Activated T-helper 1 cell treated with anti-CD3 and anti-CD28 coated beads, Interleukin-2, amount 50 U/mL, for 16 hours (primary cell): ENCODE results near the gene ARHGAP23.
A peak's percentile ranks its signal among the peaks of the same experiment; 100 is the strongest.

ENCODE experiments used
- DNase-seq, 2 donors: peaks; one replicate each; pipeline ENCODE4 v3.0.0-alpha.2; 2020; ENCODE audit warnings: low read depth in 1 of 2, low spot score in 1 of 2

Gene ARHGAP23

GRCh38 chr17:38428112-38428642 is at the start of gene ARHGAP23:
Gene ARHGAP23 (plus strand): TSS chr17:38428464. CDS start chr17:38428486, 22 bp downstream.
- peak in 1 of 2 donors; percentile 16 for DNase-seq

DNA sequence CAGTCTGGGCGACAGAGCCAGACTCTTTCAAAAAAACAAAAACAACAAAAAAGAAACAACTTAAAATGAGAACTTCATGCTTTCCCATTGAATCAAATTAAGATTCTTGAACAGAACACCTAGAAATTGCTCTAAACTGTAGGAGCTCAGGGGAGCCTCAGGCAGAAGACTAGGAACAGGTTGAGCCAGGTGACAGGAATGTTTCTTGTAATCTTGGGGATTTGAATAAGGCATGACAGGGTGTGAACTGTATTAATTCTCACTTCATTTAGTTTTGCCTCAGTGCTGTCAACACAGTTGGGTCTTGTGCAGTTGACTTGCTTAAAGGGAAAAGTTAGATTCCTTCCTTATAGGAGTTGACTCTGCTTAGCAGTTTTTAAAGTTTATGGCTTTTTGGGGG is 48.8 kb upstream of the ARHGAP23 start:
- DNase-seq: no peak

- DNase-seq: no peak
These were observed 33.2 kb upstream of the ARHGAP23 start for GRCh38 chr17:38395090-38395489.

DNA sequence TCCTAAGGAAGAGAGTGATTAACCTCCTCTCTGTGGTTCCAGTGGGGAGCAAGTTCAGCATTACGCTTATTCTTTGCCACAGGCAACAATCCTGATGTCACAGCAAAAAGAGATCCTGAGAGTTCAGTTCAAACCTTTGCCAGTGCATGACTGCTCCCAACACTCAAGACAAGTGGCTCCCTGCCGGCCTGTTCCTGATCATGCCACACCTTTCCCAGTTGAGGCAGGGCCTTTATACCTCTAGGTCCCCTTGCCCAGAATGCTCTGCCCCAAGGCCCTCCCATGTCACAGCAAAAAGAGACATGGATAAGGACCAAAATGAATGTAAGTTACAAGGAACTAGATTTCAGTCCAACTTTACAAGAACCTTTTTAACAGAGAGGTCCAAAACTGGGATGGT is 31.0 kb upstream of the ARHGAP23 start:
- DNase-seq: no peak

- no peak for DNase-seq
These were observed 28.0 kb upstream of the ARHGAP23 start for GRCh38 chr17:38400286-38400685.

DNA sequence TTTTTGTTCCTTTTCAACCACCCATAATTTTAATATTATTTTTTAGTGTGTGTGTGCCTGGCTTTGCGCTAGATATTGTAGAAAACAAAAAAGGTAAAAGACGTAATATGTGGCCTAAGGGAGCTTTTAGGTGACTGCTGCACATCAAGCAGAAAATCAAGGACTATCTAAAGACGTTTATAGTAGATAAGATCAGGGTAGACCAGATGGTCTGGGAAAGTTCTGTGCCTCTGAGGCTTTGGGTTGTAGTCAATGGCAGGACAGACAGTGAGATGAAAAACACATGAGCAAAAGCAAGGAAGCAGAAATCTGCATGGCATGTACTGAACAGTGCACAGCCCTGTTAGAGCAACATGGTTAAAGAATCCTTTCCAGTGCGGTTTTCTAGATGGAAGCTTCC is 26.8 kb upstream of the ARHGAP23 start:
- DNase-seq: no peak

DNA sequence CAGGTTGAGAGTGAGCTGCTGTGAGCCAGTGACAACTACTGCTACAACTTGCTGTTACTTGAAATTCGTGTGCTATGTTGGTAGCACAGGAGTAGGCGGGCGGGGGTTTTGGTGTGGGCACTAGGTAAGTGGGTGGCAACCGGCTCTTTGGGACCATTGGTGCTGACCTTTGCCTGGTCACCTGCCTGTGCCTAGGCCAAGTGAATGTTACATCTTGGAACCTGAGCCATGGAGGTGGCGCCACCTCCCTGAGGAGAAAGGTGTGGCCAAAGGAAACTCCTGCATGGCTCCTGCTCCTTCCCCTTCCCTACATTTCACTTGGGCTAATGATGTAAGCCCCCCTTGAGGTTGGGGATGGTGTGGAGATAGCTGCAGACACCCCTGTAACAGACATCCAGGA is 25.4 kb upstream of the ARHGAP23 start:
- DNase-seq: no peak

- DNase-seq: no peak
These were observed 24.8 kb upstream of the ARHGAP23 start for GRCh38 chr17:38403491-38403890.

DNA sequence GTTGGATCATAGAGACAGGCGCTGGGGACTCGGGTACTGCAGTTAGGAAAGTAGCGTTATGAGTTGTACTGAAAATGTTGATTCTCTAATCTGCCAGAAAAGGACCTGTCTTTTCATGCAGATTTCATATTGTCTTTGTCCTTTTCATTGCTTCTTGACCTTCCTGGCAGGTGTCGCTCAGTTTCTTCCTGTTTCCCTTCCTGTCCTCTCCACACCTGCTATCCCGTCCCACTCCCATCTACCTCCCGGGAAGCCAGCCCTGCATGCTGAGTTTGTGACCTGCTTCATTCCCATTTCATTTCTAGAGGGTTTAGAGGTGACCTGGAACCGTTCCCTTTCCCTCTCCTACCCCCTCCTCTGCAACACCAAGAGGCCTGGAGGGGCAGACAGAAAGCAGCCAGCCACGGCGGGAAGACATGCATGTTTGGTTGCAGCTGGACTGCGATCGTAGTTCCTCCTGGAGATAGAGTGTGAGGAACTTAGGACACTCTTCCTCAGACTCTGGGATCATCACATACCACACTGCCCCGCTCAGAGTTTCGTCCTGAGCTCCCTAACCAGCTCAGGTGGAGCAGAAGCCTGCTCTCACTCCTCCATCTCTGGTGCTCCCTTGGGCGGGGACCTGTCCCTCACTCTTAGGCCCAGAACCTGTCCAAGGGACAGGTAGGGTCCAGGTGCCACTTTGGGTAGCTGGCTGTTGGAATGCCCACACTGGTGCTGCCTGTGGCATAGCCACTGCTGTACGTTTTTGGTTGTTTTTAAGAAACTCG is 23.9 kb upstream of the ARHGAP23 start:
- DNase-seq: no peak

DNA sequence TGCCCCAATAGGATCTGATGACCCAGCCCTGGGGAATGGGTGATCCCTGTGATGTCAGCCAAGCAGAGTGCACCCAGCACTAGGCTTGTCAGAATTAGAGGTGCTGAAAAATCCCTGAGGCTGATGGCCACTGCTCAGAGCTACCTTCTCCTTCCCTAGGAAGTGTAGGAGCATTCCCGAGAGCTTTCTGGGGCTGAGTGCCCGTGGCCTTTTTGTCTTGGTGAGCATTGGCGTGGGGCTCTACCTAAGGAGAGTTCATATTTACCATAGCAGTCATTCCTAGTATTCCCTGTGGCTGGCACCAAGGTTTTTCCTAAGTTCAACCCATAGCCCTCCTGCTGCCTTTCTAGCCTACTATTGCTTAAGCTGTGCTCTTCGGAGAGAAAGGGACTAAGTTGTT is 22.6 kb upstream of the ARHGAP23 start:
- DNase-seq: no peak

DNA sequence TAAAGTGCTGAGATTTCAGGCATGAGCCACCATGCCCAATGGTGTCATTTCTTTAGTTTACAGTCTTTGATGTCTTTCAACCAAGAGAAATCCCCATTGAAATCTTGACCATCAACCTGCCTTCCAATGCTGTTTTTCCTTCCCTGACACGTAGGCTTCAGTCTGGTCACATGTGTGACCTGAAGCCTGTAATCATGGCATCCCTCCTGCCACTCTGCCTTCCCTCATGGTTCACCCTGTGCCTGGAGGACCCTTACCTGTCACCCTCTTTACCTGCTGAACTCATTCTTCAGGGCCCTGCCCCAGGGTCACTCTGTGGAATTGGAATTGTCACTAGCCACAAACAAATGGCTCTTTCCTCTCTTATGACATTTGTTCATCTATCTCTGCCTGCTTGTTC is 18.1 kb upstream of the ARHGAP23 start:
- no peak for DNase-seq

DNA sequence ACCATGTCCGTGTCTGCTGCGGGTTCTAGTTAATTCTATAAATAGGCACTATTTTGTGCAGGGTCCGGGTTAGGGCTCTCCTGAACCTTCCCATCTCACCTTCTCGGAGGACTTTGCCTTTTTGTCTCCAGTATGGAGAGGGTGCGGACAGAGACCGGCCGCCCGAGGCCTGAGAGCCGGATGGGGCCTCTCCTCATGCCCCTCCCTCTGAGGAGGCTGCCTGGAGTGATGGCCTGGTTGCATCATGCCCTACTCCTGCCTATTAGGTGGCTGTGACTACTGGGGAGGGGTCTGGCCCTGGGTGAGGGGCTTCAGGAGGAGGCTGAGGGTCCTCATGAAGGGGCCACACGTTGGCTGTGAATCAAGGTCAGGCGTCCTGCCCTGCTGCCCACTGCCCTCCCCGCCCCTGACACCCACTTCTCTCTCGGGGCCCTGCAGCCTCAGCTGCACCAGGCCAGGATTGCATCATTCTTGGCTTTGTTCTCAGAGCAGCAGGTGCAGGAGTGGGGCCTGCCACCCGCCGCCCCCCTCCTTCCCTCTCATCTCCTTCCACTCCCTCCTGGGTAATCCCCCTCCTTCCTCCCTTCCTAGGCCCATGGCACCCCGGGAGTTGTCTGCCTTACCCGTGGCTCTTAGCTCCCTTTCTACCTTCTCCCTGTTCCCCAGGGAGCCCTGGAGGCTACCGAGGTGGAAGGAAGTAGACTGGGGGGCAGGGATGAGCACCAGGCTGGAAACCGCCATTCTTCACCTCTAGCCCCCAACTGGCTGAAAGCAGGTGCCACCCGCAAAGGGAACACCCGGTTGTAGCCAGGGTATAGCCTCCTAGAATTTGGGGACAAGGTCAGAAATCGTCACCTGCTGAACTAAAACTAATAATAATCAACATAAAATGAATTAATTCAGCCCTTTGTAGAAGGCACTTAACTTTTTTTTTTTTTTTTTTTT is 12.7 kb upstream of the ARHGAP23 start:
- DNase-seq: no peak

GRCh38 chr17:38416840-38417209 is 11.4 kb upstream of the ARHGAP23 start:
- no peak for DNase-seq

DNA sequence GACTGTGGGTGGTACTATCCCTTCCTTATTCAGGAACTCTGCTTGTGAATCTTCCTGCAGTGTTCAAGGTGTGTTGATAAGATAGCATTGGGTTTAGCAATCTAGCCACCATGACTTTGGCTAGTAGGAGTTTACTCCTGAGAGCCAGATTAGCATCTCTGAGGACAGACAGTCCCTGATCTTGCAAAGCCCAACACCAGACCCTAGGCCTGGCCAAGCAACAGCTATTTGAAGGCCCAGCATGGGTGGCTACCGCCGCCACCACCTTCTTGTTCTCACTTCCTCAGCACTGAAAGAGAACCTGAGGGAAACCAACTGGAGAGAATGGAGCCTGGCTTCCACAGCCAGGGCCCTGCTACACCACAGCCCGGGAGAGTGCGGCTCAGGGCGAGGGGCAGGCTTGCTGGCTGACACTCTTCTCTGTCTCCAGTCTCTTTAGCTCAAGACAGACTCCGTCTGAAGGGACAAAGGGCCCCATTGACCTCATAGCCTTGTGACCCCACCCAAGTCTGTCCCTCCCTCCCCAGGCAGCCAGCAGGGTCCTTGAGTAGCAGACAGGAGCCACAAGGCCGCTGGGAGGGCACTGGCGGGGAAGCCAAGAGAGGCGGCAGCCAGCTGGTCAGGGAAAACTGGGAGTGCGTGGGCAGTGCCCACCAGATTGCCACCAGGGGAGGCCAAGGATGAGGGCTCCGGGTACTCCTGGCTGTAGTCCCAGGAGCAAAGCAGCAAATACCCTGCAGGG is 10.9 kb upstream of the ARHGAP23 start:
- DNase-seq: no peak

DNA sequence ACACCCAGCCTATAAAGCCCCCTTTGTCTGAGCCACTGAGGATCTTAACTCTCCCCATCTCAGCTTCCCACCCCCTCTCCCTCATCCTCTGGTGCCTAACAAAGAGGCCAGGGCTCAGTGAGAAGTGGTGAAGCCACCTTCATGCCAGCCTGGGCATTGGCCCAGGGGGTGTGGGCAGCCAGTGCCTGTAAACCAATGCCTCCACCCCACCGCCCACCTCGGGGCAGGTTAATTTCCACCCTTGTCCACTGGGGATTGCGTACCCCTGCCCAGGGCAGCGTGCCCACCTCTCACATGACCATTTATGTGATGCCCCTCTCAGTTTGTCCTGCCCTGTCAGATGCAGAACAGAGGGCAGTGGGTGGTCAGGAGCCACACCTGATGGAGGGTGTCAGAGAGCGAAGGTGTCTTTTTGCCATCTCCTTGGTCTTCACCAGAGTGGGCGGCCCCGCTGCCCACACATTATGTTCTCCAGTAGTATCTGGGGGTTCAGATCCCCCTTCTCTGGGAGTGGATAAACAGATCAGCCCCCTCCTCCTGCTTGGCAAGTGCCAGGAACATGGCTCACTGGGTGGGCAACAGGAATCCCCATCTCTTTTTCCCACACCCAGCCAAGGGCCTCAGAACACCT is 10.1 kb upstream of the ARHGAP23 start:
- no peak for DNase-seq

DNA sequence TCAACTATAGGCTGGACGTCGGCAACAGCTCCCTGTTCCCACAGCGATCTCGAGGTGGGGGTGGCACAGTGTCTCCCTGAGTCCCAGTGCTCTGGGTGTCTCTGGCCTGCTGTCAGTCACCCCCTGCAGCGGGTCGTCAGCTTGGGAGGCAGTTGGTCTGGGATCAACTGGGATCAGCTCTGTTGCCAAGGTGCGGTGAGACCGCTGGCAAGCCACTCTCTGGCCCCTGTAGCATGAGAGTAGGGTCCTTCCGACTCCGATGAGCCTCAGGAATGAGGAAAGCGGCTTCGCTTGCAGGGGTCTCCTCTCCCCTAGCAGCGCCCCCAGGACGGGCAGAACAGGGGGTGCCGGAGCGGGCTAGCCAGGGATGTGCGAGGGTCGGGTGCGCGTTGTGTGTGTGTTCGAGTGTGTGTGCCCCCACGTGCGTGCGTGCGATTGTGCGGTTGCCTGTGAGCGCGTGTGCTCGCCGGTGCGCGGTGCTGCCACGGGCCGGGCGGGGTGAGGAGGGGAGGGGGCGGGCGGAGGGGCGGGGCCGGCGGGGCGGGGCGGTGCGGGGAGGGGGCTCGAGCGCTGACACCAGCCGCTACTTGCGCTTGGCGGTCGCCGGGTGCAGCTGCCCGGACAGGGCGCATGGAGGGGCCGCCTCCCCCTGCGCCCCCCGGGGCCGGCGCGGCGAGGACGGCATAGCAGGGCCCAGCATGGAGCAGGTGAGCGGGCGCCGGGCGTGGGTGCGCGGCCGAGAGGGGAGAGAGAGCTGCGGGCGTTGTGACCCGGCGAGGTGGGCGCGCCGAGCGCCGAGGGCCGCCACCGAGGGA is 9.4 kb upstream of the ARHGAP23 start:
- DNase-seq: no peak

- no peak for DNase-seq
These were observed 8.7 kb upstream of the ARHGAP23 start for GRCh38 chr17:38419508-38419981.

DNA sequence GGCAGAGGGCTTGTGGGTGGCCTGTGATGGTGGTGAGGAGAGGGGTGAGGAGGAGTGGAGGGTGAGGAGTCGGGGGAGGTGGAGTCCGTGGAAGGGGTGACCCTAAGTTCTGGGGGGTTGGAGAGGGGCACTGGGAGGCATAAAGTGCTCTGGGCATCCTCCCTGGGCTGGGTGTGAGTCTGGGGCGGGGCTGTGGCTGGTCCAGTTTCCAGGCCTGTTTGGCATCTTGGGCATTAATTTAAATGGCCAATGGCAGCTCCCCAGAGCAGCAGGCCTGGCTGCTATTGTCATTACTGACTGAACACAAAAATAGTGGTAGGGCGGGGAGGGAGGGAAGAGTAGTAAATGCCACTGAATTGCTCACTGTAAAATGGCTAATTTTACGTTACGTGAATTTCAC is 7.7 kb upstream of the ARHGAP23 start:
- DNase-seq: no peak

DNA sequence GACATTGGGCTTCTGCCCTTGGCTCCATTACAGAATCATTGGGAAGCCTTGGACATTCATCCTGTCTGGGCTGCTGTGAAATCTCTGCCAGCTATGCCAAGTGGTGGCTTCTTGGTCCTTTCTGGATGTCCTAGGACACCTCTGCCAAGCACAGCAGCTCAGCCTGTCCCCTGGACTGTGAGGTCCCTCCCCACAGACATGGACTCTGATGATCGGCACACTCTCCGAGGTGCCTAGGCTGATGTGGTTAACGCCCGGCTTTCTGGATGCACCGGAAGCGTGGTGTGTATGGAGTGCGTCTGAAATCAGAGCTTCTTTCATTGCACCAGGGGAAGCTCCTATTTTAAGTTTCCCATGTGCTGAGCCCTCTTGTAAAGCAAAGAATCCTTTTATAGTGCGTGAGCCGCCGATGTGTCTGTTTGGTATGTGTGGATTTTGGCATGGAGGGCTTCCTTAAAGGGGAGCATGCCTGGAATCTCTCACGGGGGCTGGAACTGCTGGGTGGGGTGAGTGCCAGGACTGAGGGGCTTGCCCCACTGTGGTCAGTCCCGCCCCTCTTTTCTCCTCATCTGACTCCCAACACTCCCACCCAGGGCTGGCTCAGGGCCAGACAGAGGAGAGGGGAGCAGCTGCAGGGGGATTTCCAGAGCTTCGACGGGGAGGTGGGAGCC is 7.0 kb upstream of the ARHGAP23 start:
- no peak for DNase-seq
